ENCODE measurements around the gene USP44.

The USP44 gene

GRCh38 chr12:95545731-95546490 lies 5.4 kb downstream of the USP44 start:
- Histone ChIP-seq H3K4me3 (ENCODE audit: low read length) (no peak overlapping the region), H3K27me3 (ENCODE audit: control insufficient read depth, insufficient read depth, low read length) (peaks cover 42% of the 10 kb centered on the region), H3K9me3 (ENCODE audit: control insufficient read depth, low read length) (no peaks in the 10 kb centered on the region), H3K36me3 (ENCODE audit: control insufficient read depth, insufficient read depth, low read length) (no peaks in the 10 kb centered on the region), H3K4me1 (ENCODE audit: control insufficient read depth, insufficient read depth, low read length) (peaks cover 4% of the 10 kb centered on the region), H3K9ac (ENCODE audit: low read length) (no peak overlapping the region)

- Histone ChIP-seq H3K4me3 (ENCODE audit: low read length) (no peak overlapping the region), H3K27me3 (ENCODE audit: control insufficient read depth, insufficient read depth, low read length) (peaks cover 38% of the 10 kb centered on the region), H3K9me3 (ENCODE audit: control insufficient read depth, low read length) (no peaks in the 10 kb centered on the region), H3K36me3 (ENCODE audit: control insufficient read depth, insufficient read depth, low read length) (no peaks in the 10 kb centered on the region), H3K9ac (ENCODE audit: low read length) (no peak overlapping the region), H3K4me1 (ENCODE audit: control insufficient read depth, insufficient read depth, low read length) (peaks cover 4% of the 10 kb centered on the region)
These were observed 6.0 kb downstream of the USP44 start for GRCh38 chr12:95545303-95545702.

- peaks cover 4% of the 10 kb centered on the region for H3K4me1 ChIP-seq (ENCODE audit: control insufficient read depth, insufficient read depth, low read length)
These were observed 6.5 kb downstream of the USP44 start for GRCh38 chr12:95544756-95545155.

GRCh38 chr12:95543305-95543704 lies 8.0 kb downstream of the USP44 start:
- Histone ChIP-seq H3K4me3 (ENCODE audit: low read length) (no peak overlapping the region), H3K9ac (ENCODE audit: low read length) (no peak overlapping the region), H3K4me1 (ENCODE audit: control insufficient read depth, insufficient read depth, low read length) (peaks cover 4% of the 10 kb centered on the region), H3K27me3 (ENCODE audit: control insufficient read depth, insufficient read depth, low read length) (peaks cover 22% of the 10 kb centered on the region), H3K9me3 (ENCODE audit: control insufficient read depth, low read length) (no peaks in the 10 kb centered on the region), H3K36me3 (ENCODE audit: control insufficient read depth, insufficient read depth, low read length) (no peaks in the 10 kb centered on the region)

More at GRCh38 chr12:95544756-95545155, 6.5 kb downstream of the USP44 start:
- Histone ChIP-seq H3K27me3 (ENCODE audit: control insufficient read depth, insufficient read depth, low read length) (peaks cover 37% of the 10 kb centered on the region), H3K36me3 (ENCODE audit: control insufficient read depth, insufficient read depth, low read length) (no peaks in the 10 kb centered on the region), H3K9me3 (ENCODE audit: control insufficient read depth, low read length) (no peaks in the 10 kb centered on the region), H3K4me3 (ENCODE audit: low read length) (no peak overlapping the region), H3K9ac (ENCODE audit: low read length) (no peak overlapping the region)

GRCh38 chr12:95541436-95541835 lies 9.8 kb downstream of the USP44 start:
- H3K4me1 ChIP-seq (ENCODE audit: control insufficient read depth, insufficient read depth, low read length) = no peaks in the 10 kb centered on the region
- H3K36me3 ChIP-seq (ENCODE audit: control insufficient read depth, insufficient read depth, low read length) = no peaks in the 10 kb centered on the region
- H3K9ac ChIP-seq (ENCODE audit: low read length) = no peak overlapping the region
- H3K4me3 ChIP-seq (ENCODE audit: low read length) = no peak overlapping the region
- H3K27me3 ChIP-seq (ENCODE audit: control insufficient read depth, insufficient read depth, low read length) = peaks cover 4% of the 10 kb centered on the region
- H3K9me3 ChIP-seq (ENCODE audit: control insufficient read depth, low read length) = no peaks in the 10 kb centered on the region

- Histone ChIP-seq H3K27me3 (ENCODE audit: control insufficient read depth, insufficient read depth, low read length) (no peaks in the 10 kb centered on the region), H3K4me3 (ENCODE audit: low read length) (no peak overlapping the region), H3K9ac (ENCODE audit: low read length) (no peak overlapping the region), H3K4me1 (ENCODE audit: control insufficient read depth, insufficient read depth, low read length) (no peaks in the 10 kb centered on the region), H3K9me3 (ENCODE audit: control insufficient read depth, low read length) (no peaks in the 10 kb centered on the region), H3K36me3 (ENCODE audit: control insufficient read depth, insufficient read depth, low read length) (no peaks in the 10 kb centered on the region)
These were observed 12.6 kb downstream of the USP44 start for GRCh38 chr12:95538656-95539055.

- H3K9me3 ChIP-seq (ENCODE audit: control insufficient read depth, low read length) = no peaks in the 10 kb centered on the region
- H3K9ac ChIP-seq (ENCODE audit: low read length) = no peak overlapping the region
These were observed 13.3 kb downstream of the USP44 start for GRCh38 chr12:95538006-95538405.

GRCh38 chr12:95533985-95534384 lies 17.3 kb downstream of the USP44 start:
- H3K9ac ChIP-seq (ENCODE audit: low read length) = no peak overlapping the region
- H3K36me3 ChIP-seq (ENCODE audit: control insufficient read depth, insufficient read depth, low read length) = no peaks in the 10 kb centered on the region
- no peaks in the 10 kb centered on the region for H3K4me1 ChIP-seq (ENCODE audit: control insufficient read depth, insufficient read depth, low read length)
- no peak overlapping the region for H3K4me3 ChIP-seq (ENCODE audit: low read length)
- no peaks in the 10 kb centered on the region for H3K9me3 ChIP-seq (ENCODE audit: control insufficient read depth, low read length)
- H3K27me3 ChIP-seq (ENCODE audit: control insufficient read depth, insufficient read depth, low read length) = no peaks in the 10 kb centered on the region

More at GRCh38 chr12:95538006-95538405, 13.3 kb downstream of the USP44 start:
- H3K4me1 ChIP-seq (ENCODE audit: control insufficient read depth, insufficient read depth, low read length) = no peaks in the 10 kb centered on the region
- no peaks in the 10 kb centered on the region for H3K27me3 ChIP-seq (ENCODE audit: control insufficient read depth, insufficient read depth, low read length)
- no peak overlapping the region for H3K4me3 ChIP-seq (ENCODE audit: low read length)
- no peaks in the 10 kb centered on the region for H3K36me3 ChIP-seq (ENCODE audit: control insufficient read depth, insufficient read depth, low read length)

GRCh38 chr12:95532851-95533250 lies 18.4 kb downstream of the USP44 start:
- H3K36me3 ChIP-seq (ENCODE audit: control insufficient read depth, insufficient read depth, low read length) = no peaks in the 10 kb centered on the region
- H3K9ac ChIP-seq (ENCODE audit: low read length) = no peak overlapping the region
- no peak overlapping the region for H3K4me3 ChIP-seq (ENCODE audit: low read length)
- H3K9me3 ChIP-seq (ENCODE audit: control insufficient read depth, low read length) = no peaks in the 10 kb centered on the region
- H3K4me1 ChIP-seq (ENCODE audit: control insufficient read depth, insufficient read depth, low read length) = no peaks in the 10 kb centered on the region
- H3K27me3 ChIP-seq (ENCODE audit: control insufficient read depth, insufficient read depth, low read length) = no peaks in the 10 kb centered on the region

- no peak overlapping the region for H3K4me3 ChIP-seq (ENCODE audit: low read length)
- no peaks in the 10 kb centered on the region for H3K4me1 ChIP-seq (ENCODE audit: control insufficient read depth, insufficient read depth, low read length)
- H3K27me3 ChIP-seq (ENCODE audit: control insufficient read depth, insufficient read depth, low read length) = no peaks in the 10 kb centered on the region
- H3K9me3 ChIP-seq (ENCODE audit: control insufficient read depth, low read length) = no peaks in the 10 kb centered on the region
- no peaks in the 10 kb centered on the region for H3K36me3 ChIP-seq (ENCODE audit: control insufficient read depth, insufficient read depth, low read length)
- no peak overlapping the region for H3K9ac ChIP-seq (ENCODE audit: low read length)
These were observed 21.5 kb downstream of the USP44 start for GRCh38 chr12:95529693-95530225.

- no peak overlapping the region for H3K4me3 ChIP-seq (ENCODE audit: low read length)
- no peaks in the 10 kb centered on the region for H3K27me3 ChIP-seq (ENCODE audit: control insufficient read depth, insufficient read depth, low read length)
- H3K4me1 ChIP-seq (ENCODE audit: control insufficient read depth, insufficient read depth, low read length) = no peaks in the 10 kb centered on the region
- no peak overlapping the region for H3K9ac ChIP-seq (ENCODE audit: low read length)
- H3K9me3 ChIP-seq (ENCODE audit: control insufficient read depth, low read length) = no peaks in the 10 kb centered on the region
- H3K36me3 ChIP-seq (ENCODE audit: control insufficient read depth, insufficient read depth, low read length) = no peaks in the 10 kb centered on the region
These were observed 22.8 kb downstream of the USP44 start for GRCh38 chr12:95528431-95528830.

GRCh38 chr12:95522692-95523091 lies 28.6 kb downstream of the USP44 start:
- H3K36me3 ChIP-seq (ENCODE audit: control insufficient read depth, insufficient read depth, low read length) = no peaks in the 10 kb centered on the region
- no peaks in the 10 kb centered on the region for H3K27me3 ChIP-seq (ENCODE audit: control insufficient read depth, insufficient read depth, low read length)

More at GRCh38 chr12:95522692-95523091, 28.6 kb downstream of the USP44 start:
- H3K4me3 ChIP-seq (ENCODE audit: low read length) = no peak overlapping the region
- no peaks in the 10 kb centered on the region for H3K9me3 ChIP-seq (ENCODE audit: control insufficient read depth, low read length)
- no peak overlapping the region for H3K9ac ChIP-seq (ENCODE audit: low read length)
- H3K4me1 ChIP-seq (ENCODE audit: control insufficient read depth, insufficient read depth, low read length) = no peaks in the 10 kb centered on the region
